Measurements from ENCODE around the gene BTBD9. TPM values are rescaled to one million over a fixed set of nuclear protein-coding genes. Genes with fewer than 3 reads are reported as not detected.
"Not testable (repeated sequence)": the region's sequence is repeated elsewhere in the genome, so short reads cannot be mapped to it uniquely, and the experiment has no call there.

The BTBD9 gene
- total and polyA plus RNA-seq, 2 donors (not counting 1 experiment from before 2014, with no cell fraction given) = 4.1 to 48.9 TPM

- ChIA-PET CTCF (interaction anchor here (0.5 kb wide), 2 partner anchors 561 to 921 kb away, joined by 3 to 4 read pairs; no protein-coding TSS in a partner anchor), POLR2A (no interaction called here)
- Mint-ChIP-seq H3K9me3 (ENCODE audit: insufficient read depth) (no peaks in the 10 kb centered on the region), H3K4me3 (no peak overlapping the region), H3K27me3 (no peaks in the 10 kb centered on the region), H3K4me1 (peaks cover 15% of the 10 kb centered on the region), H3K27ac (no peak overlapping the region)
- Histone ChIP-seq H3K9ac (ENCODE audit: low read length) (no peak overlapping the region), H3K4me1 (ENCODE audit: control insufficient read depth in 2 of 2, insufficient read depth in 2 of 2, low read length in 2 of 2) (peaks cover 0 to 3% of the 10 kb centered on the region in 2 donors), H3K79me2 (ENCODE audit: control insufficient read depth, insufficient read depth, low read length) (peaks cover 93% of the 10 kb centered on the region), H3K4me3 (ENCODE audit: control extremely low read depth in 1 of 5, extremely low read depth in 1 of 5, insufficient read depth in 1 of 5, low read depth in 2 of 5, low read length in 4 of 5) (no peak overlapping the region), H3K27me3 (replicated peaks in 1 of 4; ENCODE audit: control extremely low read depth in 1 of 4, control insufficient read depth in 3 of 4, insufficient read depth in 4 of 4, low read length in 3 of 4) (no peaks in the 10 kb centered on the region), H4K20me1 (ENCODE audit: control insufficient read depth, insufficient read depth, low read length, poor library complexity, severe bottlenecking) (peaks cover 56% of the 10 kb centered on the region), H3K9me3 (ENCODE audit: control extremely low read depth in 1 of 3, control insufficient read depth in 2 of 3, insufficient read depth in 1 of 3, low read length in 2 of 3) (peaks cover 0 to 4% (median 0%) of the 10 kb centered on the region in 3 donors), H3K27ac (ENCODE audit: low read length in 2 of 2) (no peak overlapping the region), H3K36me3 (replicated peaks in 1 of 2; ENCODE audit: control extremely low read depth in 1 of 2, control insufficient read depth in 1 of 2, extremely low read depth in 1 of 2, insufficient read depth in 2 of 2, low read length in 1 of 2) (no peaks in the 10 kb centered on the region), H3K4me2 (replicated peaks; ENCODE audit: low read depth, low read length, poor library complexity, severe bottlenecking) (no peak overlapping the region), H2AFZ (ENCODE audit: insufficient read depth, low read depth, low read length, poor library complexity, severe bottlenecking) (no peak overlapping the region)
- ATAC-seq (ENCODE audit: low read depth) = no peak
- DNase-seq = no peak
- intact Hi-C loops (cut with micrococcal nuclease) = no loop called here
- WGBS (ENCODE audit: insufficient coverage) = no CpG with 5 or more reads among the region's 1 CpG
- TF ChIP-seq CTCF (IDR thresholded peaks at IDR 0.05) (no peak), EZH2 (IDR thresholded peaks at IDR 0.05; ENCODE audit: borderline replicate concordance, insufficient read depth, low read depth, low read length, poor library complexity, severe bottlenecking) (no peak)
Observed at GRCh38 chr6:38625217-38625616, 14.5 kb downstream of the BTBD9 start.

- H3K9me3 Mint-ChIP-seq (ENCODE audit: insufficient read depth); DNase-seq; CTCF ChIA-PET; H3K27ac ChIP-seq (ENCODE audit: low read length in 2 of 2); H3K4me1 ChIP-seq (ENCODE audit: control insufficient read depth in 2 of 2, insufficient read depth in 2 of 2, low read length in 2 of 2); H3K27me3 ChIP-seq (replicated peaks in 1 of 4; ENCODE audit: control extremely low read depth in 1 of 4, control insufficient read depth in 3 of 4, insufficient read depth in 4 of 4, low read length in 3 of 4); H3K36me3 ChIP-seq (replicated peaks in 1 of 2; ENCODE audit: control extremely low read depth in 1 of 2, control insufficient read depth in 1 of 2, extremely low read depth in 1 of 2, insufficient read depth in 2 of 2, low read length in 1 of 2); H3K9ac ChIP-seq (ENCODE audit: low read length); H3K4me1 Mint-ChIP-seq; H3K9me3 ChIP-seq (ENCODE audit: control extremely low read depth in 1 of 3, control insufficient read depth in 2 of 3, insufficient read depth in 1 of 3, low read length in 2 of 3); intact Hi-C loops (cut with micrococcal nuclease); ATAC-seq (ENCODE audit: low read depth); H3K4me3 Mint-ChIP-seq; H3K27ac Mint-ChIP-seq; H3K4me2 ChIP-seq (replicated peaks; ENCODE audit: low read depth, low read length, poor library complexity, severe bottlenecking); POLR2A ChIA-PET; H2AFZ ChIP-seq (ENCODE audit: insufficient read depth, low read depth, low read length, poor library complexity, severe bottlenecking); H3K4me3 ChIP-seq (ENCODE audit: control extremely low read depth in 1 of 5, extremely low read depth in 1 of 5, insufficient read depth in 1 of 5, low read depth in 2 of 5, low read length in 4 of 5); H3K27me3 Mint-ChIP-seq: not testable (repeated sequence)
- H3K79me2 ChIP-seq (ENCODE audit: control insufficient read depth, insufficient read depth, low read length) = peaks cover 89% of the 10 kb centered on the region
- peaks cover 76% of the 10 kb centered on the region for H4K20me1 ChIP-seq (ENCODE audit: control insufficient read depth, insufficient read depth, low read length, poor library complexity, severe bottlenecking)
- WGBS (ENCODE audit: insufficient coverage) = no CpG with 5 or more reads among the region's 1 CpG
Observed at GRCh38 chr6:38619342-38619741, 20.4 kb downstream of the BTBD9 start.

GRCh38 chr6:38618301-38618700 is 21.4 kb downstream of the BTBD9 start:
- H3K4me1 Mint-ChIP-seq; POLR2A ChIA-PET; H3K27me3 Mint-ChIP-seq; H3K36me3 ChIP-seq (replicated peaks in 1 of 2; ENCODE audit: control extremely low read depth in 1 of 2, control insufficient read depth in 1 of 2, extremely low read depth in 1 of 2, insufficient read depth in 2 of 2, low read length in 1 of 2); H3K9ac ChIP-seq (ENCODE audit: low read length); DNase-seq; H3K27me3 ChIP-seq (replicated peaks in 1 of 4; ENCODE audit: control extremely low read depth in 1 of 4, control insufficient read depth in 3 of 4, insufficient read depth in 4 of 4, low read length in 3 of 4); H3K4me1 ChIP-seq (ENCODE audit: control insufficient read depth in 2 of 2, insufficient read depth in 2 of 2, low read length in 2 of 2); ATAC-seq (ENCODE audit: low read depth); H3K27ac ChIP-seq (ENCODE audit: low read length in 2 of 2); H2AFZ ChIP-seq (ENCODE audit: insufficient read depth, low read depth, low read length, poor library complexity, severe bottlenecking); intact Hi-C loops (cut with micrococcal nuclease); H3K4me3 ChIP-seq (ENCODE audit: control extremely low read depth in 1 of 5, extremely low read depth in 1 of 5, insufficient read depth in 1 of 5, low read depth in 2 of 5, low read length in 4 of 5); H3K4me3 Mint-ChIP-seq; H3K4me2 ChIP-seq (replicated peaks; ENCODE audit: low read depth, low read length, poor library complexity, severe bottlenecking); H3K27ac Mint-ChIP-seq; H3K9me3 ChIP-seq (ENCODE audit: control extremely low read depth in 1 of 3, control insufficient read depth in 2 of 3, insufficient read depth in 1 of 3, low read length in 2 of 3); H3K9me3 Mint-ChIP-seq (ENCODE audit: insufficient read depth); CTCF ChIA-PET: not testable (repeated sequence)
- Histone ChIP-seq H4K20me1 (ENCODE audit: control insufficient read depth, insufficient read depth, low read length, poor library complexity, severe bottlenecking) (peaks cover 77% of the 10 kb centered on the region), H3K79me2 (ENCODE audit: control insufficient read depth, insufficient read depth, low read length) (peaks cover 83% of the 10 kb centered on the region)
- WGBS (ENCODE audit: insufficient coverage) = no CpG with 5 or more reads among the region's 1 CpG

Data from B cell (primary cell).